Panc1 (cell line): Measurements from ENCODE around the gene ACSBG1. TPM values are rescaled to one million over a fixed set of nuclear protein-coding genes. Genes with fewer than 3 reads are reported as not detected.

Experiments used
- ATAC-seq: fragments of 200-7000 bp; cut with Tn5 transposase; 2 replicates; pipeline ENCODE4 v1.9.1; 2020; ENCODE audit warnings: mild to moderate bottlenecking, moderate library complexity
- BruUV-seq: library from RNA; stranded (reverse); fragments of 400-500 nt; replicated peaks from 2 replicates; lab custom pipeline; 2021; lab: Mats Ljungman, UMichigan
- CTCF ChIA-PET: fragments of 300-600 bp; sonication (Branson Sonifier 250); formaldehyde crosslinking; loops from one replicate; lab custom pipeline; 2022; ENCODE audit warnings: antibody characterized with exemption; lab: Charles Lee
- POLR2A ChIA-PET: fragments of 300-600 bp; sonication (Branson Sonifier 250); formaldehyde crosslinking; loops from one replicate; lab custom pipeline; 2022; ENCODE audit warnings: antibody characterized with exemption; lab: Charles Lee
- DNase-seq: peaks from one replicate; pipeline ENCODE4 v3.0.0-alpha.2; 2010; ENCODE audit warnings: low read depth, low spot score
- H3K27ac ChIP-seq: 2 replicates; pipeline ENCODE4 v1.5.1; 2011; ENCODE audit warnings: mild to moderate bottlenecking, low read length, inconsistent platforms
- H3K27me3 ChIP-seq: fragments of 200-500 bp; sonication (Bioruptor generic); 2 replicates; pipeline ENCODE4 v1.6.0; 2014; ENCODE audit warnings: low read length, inconsistent platforms; ENCODE audit not compliant: control insufficient read depth, insufficient read depth
- H3K36me3 ChIP-seq: fragments of 200-500 bp; sonication (Bioruptor generic); 2 replicates; pipeline ENCODE4 v1.5.1; 2014; ENCODE audit warnings: inconsistent platforms, mild to moderate bottlenecking, low read length, moderate library complexity; ENCODE audit not compliant: control insufficient read depth, insufficient read depth
- H3K4me1 ChIP-seq: 2 replicates; pipeline ENCODE4 v1.5.1; 2011; ENCODE audit warnings: inconsistent platforms, mild to moderate bottlenecking, low read length, moderate library complexity; ENCODE audit not compliant: control insufficient read depth, insufficient read depth
- H3K4me3 ChIP-seq, 2 experiments: 2 replicates each; pipeline ENCODE4 v1.5.1; 2011 to 2012; ENCODE audit warnings: low read depth in 2 of 2, low read length in 2 of 2, mild to moderate bottlenecking in 2 of 2, inconsistent platforms in 1 of 2, moderate library complexity in 1 of 2
- H3K9me3 ChIP-seq: fragments of 200-500 bp; sonication (Bioruptor generic); 2 replicates; pipeline ENCODE4 v1.5.1; 2014; ENCODE audit warnings: low read depth, mild to moderate bottlenecking, inconsistent platforms, low read length, moderate library complexity; ENCODE audit not compliant: control insufficient read depth, insufficient read depth
- CTCF ChIP-seq: fragments of 450-650 bp; IDR thresholded peaks from 2 replicates; pipeline ENCODE4 v1.5.1; 2017; ENCODE audit warnings: mild to moderate bottlenecking
- POLR2AphosphoS5 ChIP-seq: IDR thresholded peaks from 2 replicates; pipeline ENCODE4 v1.6.1; 2012; ENCODE audit warnings: mild to moderate bottlenecking, low read depth, low read length, moderate library complexity
- REST ChIP-seq, 2 experiments: IDR thresholded peaks; 2 replicates each; pipeline ENCODE4 v1.6.1; 2011 to 2012; ENCODE audit warnings: low read depth in 2 of 2, control low read depth in 1 of 2, low read length in 1 of 2, mild to moderate bottlenecking in 1 of 2, moderate library complexity in 1 of 2; ENCODE audit not compliant: insufficient read depth in 1 of 2
- SIN3A ChIP-seq: IDR thresholded peaks from 2 replicates; pipeline ENCODE4 v1.6.1; 2012; ENCODE audit warnings: low read depth, mild to moderate bottlenecking, low read length, moderate library complexity, borderline replicate concordance; ENCODE audit not compliant: insufficient read depth
- TCF7L2 ChIP-seq: IDR thresholded peaks from 2 replicates; pipeline ENCODE4 v1.6.1; 2011; ENCODE audit warnings: mild to moderate bottlenecking, low read depth, low read length, inconsistent platforms
- in situ Hi-C: cut with HindIII; loops from 2 replicates; pipeline ENCODE4 v1.10.0; 2016; ENCODE audit warnings: low sequenced_read_pairs, low pct_unique_long_range_greater_than_20kb
- intact Hi-C: fragments of 100-400 bp; cut with micrococcal nuclease; formaldehyde crosslinking; loops from one replicate; pipeline ENCODE4 v1.10.0; 2022; ENCODE audit not compliant: unreplicated experiment
- total RNA-seq: library from RNA; stranded (reverse); gene quantifications from one replicate; pipeline ENCODE4 v1.2.1, GENCODE V29; 2021; ENCODE audit not compliant: unreplicated experiment

The ACSBG1 gene
- total RNA-seq, 1 experiment from 2014 or later = 0.31 TPM

GRCh38 chr15:78224023-78224411 lies 10.3 kb downstream of the ACSBG1 start:
- H3K27me3 ChIP-seq = no peaks in the 10 kb centered on the region
- CTCF ChIA-PET = interaction anchor here (0.6 kb wide), 1 partner anchor 17 kb away, joined by 3 read pairs; no protein-coding TSS in a partner anchor
- H3K4me1 ChIP-seq = peaks cover 3% of the 10 kb centered on the region; the same call in 1 of the 2 replicates
- DNase-seq (no peak), ATAC-seq (no peak)
- TF ChIP-seq POLR2AphosphoS5 = no peak
- TF ChIP-seq TCF7L2 = no peak
- no peak for TF ChIP-seq CTCF
- no peak for TF ChIP-seq SIN3A
- TF ChIP-seq REST (IDR thresholded peaks at IDR 0.05; ENCODE audit: insufficient read depth in 1 of 2, low read depth in 2 of 2, low read length in 1 of 2) = no peak
- in situ Hi-C loops = no loop called here
- BruUV-seq = no TSS peak
- no peaks in the 10 kb centered on the region for H3K36me3 ChIP-seq
- POLR2A ChIA-PET = no interaction called here
- intact Hi-C loops = no loop called here
- H3K9me3 ChIP-seq = no peaks in the 10 kb centered on the region
- no peak overlapping the region for H3K4me3 ChIP-seq
- no peak overlapping the region for H3K27ac ChIP-seq

- no peak overlapping the region for H3K4me3 ChIP-seq
- no TSS peak for BruUV-seq
- DNase-seq (no peak), ATAC-seq (no peak)
- H3K4me1 ChIP-seq = peaks cover 3% of the 10 kb centered on the region; the same call in 1 of the 2 replicates
- TF ChIP-seq REST (IDR thresholded peaks at IDR 0.05; ENCODE audit: insufficient read depth in 1 of 2, low read depth in 2 of 2, low read length in 1 of 2) (no peak), SIN3A (no peak), POLR2AphosphoS5 (no peak), CTCF (no peak), TCF7L2 (no peak)
- in situ Hi-C loops (no loop called here), intact Hi-C loops (no loop called here)
- no peaks in the 10 kb centered on the region for H3K9me3 ChIP-seq
- H3K27me3 ChIP-seq = no peaks in the 10 kb centered on the region
- POLR2A ChIA-PET = no interaction called here
- no peak overlapping the region for H3K27ac ChIP-seq
- no peaks in the 10 kb centered on the region for H3K36me3 ChIP-seq
- CTCF ChIA-PET = interaction anchor here (0.6 kb wide), 1 partner anchor 17 kb away, joined by 3 read pairs; no protein-coding TSS in a partner anchor
Observed at GRCh38 chr15:78223396-78224022, 10.9 kb downstream of the ACSBG1 start.
